Measurements from ENCODE around the gene TPRG1L.

TPRG1L gene

DNA sequence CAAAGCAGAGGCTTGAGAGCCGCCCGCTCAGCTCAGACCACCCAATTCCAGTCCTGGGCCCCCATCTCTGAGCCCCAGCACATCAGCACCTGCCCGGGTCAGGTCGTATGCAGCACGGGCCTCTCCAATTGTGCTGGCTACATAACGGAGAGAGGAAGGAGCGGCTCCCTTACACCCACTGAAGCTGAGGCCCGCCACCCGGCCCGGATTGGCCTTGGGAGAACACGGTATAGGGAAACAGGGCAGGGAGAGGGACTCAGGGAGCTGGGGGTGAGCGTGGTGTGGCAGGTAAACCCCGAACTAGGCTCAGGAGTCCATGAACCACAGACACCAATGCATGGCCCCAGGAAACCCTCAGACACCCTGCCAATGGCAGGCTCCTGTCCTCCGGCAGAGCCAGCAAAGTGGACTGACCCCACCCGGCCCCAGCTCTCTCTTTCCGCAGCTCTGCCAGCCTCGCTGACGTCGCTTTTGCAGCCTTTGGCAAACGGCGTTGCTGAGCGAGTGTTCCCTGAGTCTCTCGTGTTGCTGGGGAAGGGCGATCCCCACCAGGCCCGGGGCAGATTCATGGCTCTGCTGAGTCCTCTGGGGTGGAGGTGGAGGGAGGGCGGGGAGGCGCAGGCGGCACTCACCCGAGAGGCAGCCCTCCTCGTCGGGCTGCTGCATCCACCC lies 30.0 kb upstream of the TPRG1L start:
- DNase-seq, result no peak

DNA sequence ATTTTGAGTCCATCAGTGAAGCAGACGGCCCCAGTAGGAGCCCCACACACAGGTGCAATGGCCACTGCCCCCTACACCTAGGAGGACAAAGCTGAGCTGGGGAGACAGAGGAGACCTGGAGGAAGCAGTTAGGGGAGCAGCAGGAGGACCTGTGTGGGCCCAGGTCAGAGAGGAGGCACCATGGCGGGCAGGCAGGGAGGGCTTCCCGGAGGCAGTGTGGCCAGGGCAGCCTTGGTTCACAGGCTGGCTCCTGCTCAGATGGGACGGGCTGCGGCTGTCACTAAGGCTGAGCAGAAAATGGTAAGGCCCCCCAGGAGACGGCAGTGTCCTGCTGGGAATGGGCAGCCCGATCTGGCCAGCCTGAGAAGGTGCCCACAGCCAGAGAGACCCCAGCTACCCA lies 28.9 kb upstream of the TPRG1L start:
- DNase-seq, result no peak

DNA sequence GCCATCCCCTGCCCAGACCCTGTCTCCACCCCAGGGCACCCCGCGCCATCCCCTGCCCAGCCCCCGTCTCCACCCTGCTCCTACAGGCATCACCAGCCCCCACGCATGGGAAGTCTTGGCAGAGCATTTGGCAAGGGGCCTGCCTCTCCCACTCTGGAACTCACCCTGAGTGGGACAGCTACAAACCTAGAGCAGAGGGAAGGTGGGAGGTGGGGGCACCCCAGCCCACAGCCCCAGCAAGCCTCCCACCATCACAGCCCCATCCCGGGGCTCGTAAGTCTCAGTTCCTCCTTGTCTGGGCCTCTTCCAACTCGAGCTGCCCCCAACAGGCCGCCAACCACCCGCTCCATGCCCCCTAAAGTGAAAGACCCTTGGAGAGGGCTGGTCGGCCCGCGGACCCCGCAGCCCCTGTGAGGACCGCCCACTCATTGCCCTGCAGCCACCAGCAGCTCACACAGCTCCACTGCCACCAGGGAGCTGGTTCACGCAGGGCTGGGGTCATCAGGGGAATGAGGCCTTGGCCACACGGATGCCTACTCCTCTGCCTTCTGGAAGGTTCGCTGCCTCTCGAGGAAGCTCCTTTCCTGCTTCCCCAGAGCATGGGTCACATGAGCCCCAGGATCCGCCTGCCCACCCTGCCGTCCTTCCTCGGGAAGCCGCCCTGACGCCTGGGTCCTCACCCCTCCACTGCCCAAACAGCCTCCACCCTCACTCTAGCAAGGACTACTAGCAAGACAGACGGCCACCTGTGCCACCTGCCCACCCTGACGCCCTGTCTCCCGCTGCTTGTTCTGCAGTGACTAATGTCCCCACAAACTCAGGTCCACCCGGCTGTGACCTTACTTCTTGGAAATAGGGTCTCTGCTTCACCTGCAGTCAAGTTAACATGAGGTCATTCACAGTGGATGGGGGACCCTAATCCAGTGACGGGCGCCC lies 27.9 kb upstream of the TPRG1L start:
- DNase-seq, result no peak

DNA sequence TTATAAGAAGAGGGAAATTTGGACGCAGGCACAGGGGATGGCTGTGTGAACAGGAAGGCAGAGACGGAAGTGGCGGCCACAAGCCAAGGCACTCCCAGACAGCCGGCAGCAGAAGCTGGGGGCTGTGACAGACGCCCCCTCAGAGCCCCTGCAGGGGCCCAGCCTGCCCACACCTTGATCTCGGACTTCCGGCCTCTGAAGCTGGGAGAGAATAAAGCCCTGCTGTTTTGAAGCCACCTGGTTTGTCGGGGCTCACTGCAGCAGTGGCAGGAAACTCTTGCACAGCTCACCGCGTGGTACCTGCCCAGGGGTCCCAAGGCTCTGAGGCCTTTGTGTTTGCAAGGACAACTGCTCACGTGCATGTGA lies 27.2 kb upstream of the TPRG1L start:
- DNase-seq, result no peak

DNA sequence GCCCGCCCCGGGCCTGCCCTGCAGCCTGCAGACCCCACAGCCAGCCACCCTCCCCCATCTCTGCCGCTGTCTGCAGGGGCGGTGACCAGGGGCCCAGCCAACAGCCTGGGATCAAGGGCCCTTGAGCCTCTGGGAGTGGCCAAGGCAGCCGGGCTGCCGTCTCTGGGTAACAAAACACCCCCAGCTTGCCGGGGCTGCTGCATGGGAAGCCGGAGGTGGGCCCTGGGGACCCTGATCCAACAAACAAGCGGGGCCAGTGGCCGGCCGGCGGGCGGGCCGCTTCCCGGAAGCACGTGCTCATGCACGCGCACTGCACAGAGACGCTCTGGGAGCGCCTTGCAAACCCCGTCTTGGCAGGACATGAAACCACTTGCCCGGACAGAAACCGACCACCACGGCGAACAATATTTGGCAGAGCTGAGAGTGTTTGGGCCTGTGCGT lies 26.7 kb upstream of the TPRG1L start:
- no peak for DNase-seq

DNA sequence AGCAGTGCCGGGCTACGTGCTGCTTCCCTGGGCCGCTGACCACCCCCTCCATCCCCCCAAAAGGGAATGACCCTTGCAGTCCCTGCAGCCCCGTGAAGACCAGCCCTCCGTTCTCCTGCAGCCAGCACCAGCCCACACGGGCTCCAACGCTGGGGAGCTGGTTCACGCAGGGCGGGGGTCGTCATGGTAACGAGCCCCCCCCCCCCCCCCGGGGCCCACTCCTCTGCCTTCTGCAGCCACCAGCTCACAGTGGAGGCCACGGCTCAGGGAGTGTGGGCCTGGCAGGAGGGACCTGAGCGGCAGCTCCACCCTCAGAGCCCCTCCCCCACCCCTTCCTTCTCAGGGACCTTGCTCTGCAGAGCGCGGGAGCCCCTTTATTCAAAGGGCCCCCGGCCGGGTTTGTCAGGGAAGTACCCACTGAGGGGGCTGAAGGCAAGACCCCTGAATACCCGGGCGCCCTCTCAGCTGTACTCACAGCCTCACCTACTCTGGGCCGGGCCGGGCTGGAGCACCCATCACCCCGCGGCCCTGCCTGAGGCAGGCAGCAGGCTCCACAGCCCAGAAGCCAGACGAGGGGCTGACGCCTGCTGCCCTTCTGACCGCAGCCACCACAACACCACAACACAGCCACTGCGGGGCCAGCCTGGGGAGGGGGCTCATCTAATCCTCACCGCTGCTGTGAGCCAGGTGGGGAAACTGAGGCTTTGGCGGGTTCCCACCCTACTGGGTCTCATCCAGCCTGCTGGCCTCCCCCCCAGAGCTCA lies 26.1 kb upstream of the TPRG1L start:
- DNase-seq, result no peak

DNA sequence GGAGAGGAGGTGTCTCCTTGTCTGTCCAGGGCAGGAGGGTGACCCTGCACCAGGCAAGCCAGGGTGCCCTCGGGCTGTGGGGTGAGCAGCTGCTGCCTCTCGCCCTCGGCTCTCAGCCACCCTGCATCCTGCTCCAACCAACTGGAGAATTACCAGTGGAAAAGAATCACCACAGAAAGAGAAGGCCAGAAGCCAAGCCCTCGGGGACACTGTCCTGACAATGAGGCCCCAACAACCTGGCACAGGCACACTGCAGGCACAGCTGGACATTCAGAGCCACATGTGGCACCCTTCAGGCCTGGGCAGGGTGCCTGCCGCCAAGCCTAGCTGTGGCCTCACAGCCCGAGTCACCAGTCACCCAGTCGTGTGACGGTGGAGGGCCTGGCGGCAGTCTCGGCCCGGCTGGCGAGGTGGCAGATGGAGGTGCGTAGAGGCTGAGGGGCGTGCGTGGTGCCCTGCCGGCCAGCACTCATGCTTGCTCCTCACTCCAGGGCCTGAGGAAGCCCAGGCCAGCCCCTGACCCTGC lies 25.5 kb upstream of the TPRG1L start:
- DNase-seq, result no peak

DNA sequence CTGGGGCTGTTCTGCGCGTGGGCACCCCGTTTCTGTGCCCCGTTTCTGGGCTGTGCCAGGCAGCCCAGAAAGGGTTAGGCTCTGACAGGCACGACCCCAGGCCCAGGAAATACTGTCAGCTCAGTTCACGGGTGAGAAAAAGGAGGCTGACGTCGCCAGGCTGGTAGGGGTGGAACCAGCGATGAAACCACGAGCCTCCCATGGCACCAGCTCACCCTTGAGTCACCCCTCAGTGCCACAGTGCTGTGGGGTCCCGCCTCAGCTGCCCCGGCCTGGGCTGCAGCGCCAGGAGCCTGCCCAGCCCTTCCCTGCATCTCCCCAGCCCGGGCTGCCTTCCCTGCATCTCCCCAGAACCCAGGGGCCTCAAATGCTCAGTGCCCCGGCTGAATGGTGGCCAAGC lies 25.0 kb upstream of the TPRG1L start:
- DNase-seq, result no peak

DNA sequence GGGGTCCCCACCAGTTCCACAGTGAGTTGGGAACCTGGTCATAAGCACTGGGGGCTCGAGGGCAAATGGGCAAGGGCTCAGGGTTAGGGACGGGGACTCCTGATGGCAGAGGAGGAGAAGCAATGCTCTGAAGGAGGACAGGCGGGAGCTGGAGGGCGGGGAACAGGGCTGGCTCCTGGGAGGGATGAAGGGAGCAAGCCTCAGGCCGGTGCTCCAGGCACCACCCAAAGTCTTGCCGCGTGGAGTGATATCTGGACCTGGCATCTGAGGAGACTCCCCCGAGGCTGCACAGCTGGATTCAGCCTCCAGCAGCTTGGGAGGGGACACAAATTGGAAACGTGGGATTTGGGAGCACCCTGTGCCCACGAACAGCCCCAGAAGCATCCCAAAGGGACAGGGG lies 24.5 kb upstream of the TPRG1L start:
- no peak for DNase-seq

- no peak for DNase-seq
Measured at GRCh38 chr1:3601743-3602142, 23.1 kb upstream of the TPRG1L start.

- DNase-seq, result no peak
Measured at GRCh38 chr1:3602375-3602774, 22.4 kb upstream of the TPRG1L start.

DNA sequence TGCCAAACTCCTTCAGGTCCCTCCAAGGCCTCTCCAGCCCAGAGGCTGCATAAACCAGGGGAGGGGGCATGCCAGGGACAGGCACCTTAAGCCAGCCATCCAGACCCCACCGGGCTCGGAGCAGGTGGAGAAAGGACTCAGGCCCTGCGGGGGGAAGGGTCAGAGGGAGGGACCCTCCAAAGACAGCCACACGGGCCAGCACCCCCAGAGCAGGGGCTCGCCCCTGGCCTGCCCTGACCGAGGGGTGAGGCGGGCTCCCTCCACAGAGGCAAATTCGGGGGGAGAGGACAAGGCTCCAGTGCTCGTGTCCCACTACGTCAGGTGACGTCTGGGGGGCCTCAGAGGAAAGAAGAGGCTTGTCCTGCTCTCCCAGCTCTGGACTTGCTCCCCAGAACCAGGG lies 21.7 kb upstream of the TPRG1L start:
- DNase-seq, result no peak

- no peak for DNase-seq
Measured at GRCh38 chr1:3603571-3604467, 21.0 kb upstream of the TPRG1L start.

- DNase-seq, result no peak
Measured at GRCh38 chr1:3604468-3604974, 20.3 kb upstream of the TPRG1L start.

- DNase-seq, result no peak
Measured at GRCh38 chr1:3604997-3605823, 19.6 kb upstream of the TPRG1L start.

DNA sequence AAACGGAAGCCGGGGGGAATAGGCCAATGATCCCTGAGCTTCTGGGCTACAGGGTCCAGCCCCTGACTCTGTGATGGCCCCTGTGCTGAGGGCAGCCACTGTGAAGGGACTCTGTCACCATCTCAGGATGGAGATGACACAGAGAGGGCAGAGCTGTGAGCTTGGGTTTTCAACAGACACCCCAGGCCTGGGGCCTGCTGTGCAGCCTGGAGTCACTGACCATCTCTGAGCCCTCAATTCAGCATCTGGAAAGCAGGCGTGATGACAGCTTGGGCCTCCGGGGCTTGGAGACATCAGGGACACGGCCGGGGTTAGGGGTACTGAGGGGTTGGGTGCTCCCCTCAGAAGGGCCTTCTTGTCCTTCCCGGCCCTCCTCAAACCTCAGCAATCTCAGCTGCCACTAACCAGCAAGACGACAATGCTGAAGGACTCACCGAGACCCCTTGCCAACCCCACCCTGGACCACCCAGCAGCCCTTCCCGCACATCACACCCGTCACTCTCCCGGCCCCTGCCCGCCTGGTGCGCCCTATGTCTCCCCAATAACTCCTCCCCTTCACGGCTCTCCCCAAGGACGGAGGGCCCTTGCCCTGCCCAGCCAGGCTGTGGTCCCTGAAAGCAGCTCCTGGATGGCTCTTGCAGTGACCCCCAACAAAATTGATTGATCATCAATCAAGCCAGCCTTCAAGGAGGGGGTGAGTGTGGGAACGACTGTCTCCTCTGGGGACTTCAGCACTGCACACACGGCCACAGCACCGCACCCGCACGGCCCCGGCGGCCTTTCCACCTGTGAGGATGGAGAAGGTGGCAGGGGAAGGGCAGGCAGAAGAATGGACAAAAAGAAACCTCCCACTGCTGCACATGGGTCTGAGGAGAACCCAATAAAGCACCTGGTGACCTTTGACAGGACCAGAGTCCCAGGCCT lies 17.8 kb upstream of the TPRG1L start:
- no peak for DNase-seq

DNA sequence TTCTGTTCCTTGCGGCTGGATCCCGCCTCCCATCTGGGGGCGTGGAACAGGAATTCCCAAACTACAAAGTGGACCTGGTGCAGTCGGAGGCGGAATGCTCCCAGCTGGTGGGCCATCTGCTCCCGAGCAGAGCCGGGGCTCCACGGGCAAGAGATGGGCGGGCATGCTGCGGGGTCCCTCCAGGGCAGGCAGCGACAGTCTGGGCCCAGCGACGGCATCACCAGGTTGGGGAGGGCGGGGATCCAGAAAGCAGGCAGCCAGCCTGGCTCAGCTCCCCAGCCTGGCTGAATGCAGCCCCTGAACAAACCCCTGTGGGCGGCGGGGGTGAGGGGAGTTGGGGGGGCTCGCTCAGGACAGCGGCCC lies 17.1 kb upstream of the TPRG1L start:
- DNase-seq, result no peak

- no peak for DNase-seq
Measured at GRCh38 chr1:3608154-3608553, 16.7 kb upstream of the TPRG1L start.

DNA sequence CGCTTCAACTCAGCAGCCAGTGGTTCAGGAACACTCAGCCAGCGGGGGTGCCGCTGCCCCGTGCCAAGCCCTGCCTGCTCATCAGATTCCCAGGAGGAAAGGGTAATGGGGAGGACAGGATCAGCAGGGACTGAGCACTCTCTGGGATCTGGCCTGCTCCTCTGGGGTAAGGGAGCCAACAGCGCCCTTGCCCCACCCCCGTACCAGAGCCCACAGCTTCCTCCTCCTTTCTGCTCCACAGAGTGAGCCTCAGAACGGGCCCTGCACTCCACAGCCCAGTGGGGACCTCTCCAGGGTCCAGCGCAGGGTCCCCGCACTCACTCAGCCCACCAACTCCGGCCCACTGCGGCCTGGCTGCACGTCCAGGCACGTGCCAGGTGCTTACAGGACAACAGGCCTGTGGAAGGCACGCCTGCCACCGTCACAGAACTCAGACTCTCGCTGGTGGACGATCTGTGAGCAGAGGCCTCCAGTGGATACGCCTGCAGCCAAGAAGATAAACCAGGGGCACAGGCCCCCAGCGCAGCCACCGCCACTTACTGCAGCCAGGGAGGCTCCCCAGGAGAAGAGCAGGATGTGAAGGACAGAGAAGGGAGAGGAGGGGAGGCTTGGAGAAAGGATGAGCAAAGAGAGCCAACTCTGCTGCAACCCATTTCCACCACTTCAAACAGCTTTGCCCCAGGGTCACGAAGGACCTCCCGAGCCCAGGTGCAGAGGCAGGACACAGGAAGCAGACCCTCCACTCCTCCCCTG lies 15.6 kb upstream of the TPRG1L start:
- DNase-seq, result no peak
